ENCODE results near the gene LRRC26. TPM values are rescaled to one million over a fixed set of nuclear protein-coding genes. Genes with fewer than 3 reads are reported as not detected.

The LRRC26 gene
- total and polyA plus RNA-seq, 2 donors (not counting 3 experiments of a cell fraction or from before 2014, with no cell fraction given) = 0.08 TPM; not detected in 1

- dilution Hi-C loops (cut with MboI; ENCODE audit: extremely low pct_ligation_motif_present, low sequenced_read_pairs) (no loop called here), intact Hi-C loops (cut with micrococcal nuclease) (no loop called here)
- no peak for DNase-seq (ENCODE audit: low read depth, low spot score)
- Histone ChIP-seq H3K4me1 (ENCODE audit: control insufficient read depth, extremely low read depth, insufficient read depth, low read length) (peaks cover 17% of the 10 kb centered on the region), H3K4me3 (replicated peaks in 1 of 3; ENCODE audit: insufficient read depth in 1 of 3, low read depth in 1 of 3, low read length in 3 of 3) (no peak overlapping the region), H2AFZ (ENCODE audit: low read depth, low read length) (no peak overlapping the region), H3K4me2 (ENCODE audit: insufficient read depth, low read length) (no peak overlapping the region), H4K20me1 (replicated peaks; ENCODE audit: control insufficient read depth, extremely low read depth, insufficient read depth, low read length) (no peaks in the 10 kb centered on the region), H3K27ac (ENCODE audit: insufficient read depth, low read depth, low read length) (no peak overlapping the region), H3K9me3 (replicated peaks; ENCODE audit: control insufficient read depth, insufficient read depth, low read length) (no peaks in the 10 kb centered on the region), H3K9ac (replicated peaks; ENCODE audit: extremely low read depth, insufficient read depth, low read length) (no peak overlapping the region), H3K79me2 (ENCODE audit: control insufficient read depth, insufficient read depth, low read length) (peaks cover 24% of the 10 kb centered on the region), H3K9me1 (replicated peaks; ENCODE audit: control insufficient read depth, extremely low read depth, insufficient read depth, low read length) (no peaks in the 10 kb centered on the region), H3K27me3 (ENCODE audit: control insufficient read depth in 2 of 2, insufficient read depth in 2 of 2, low read length in 2 of 2) (no peaks in the 10 kb centered on the region), H3K36me3 (ENCODE audit: control insufficient read depth in 2 of 2, extremely low read depth in 1 of 2, insufficient read depth in 2 of 2, low read length in 2 of 2) (peaks cover 0 to 14% of the 10 kb centered on the region in 2 experiments)
- no TSS peak for BruUV-seq (replicated peaks)
- ChIA-PET CTCF (no interaction called here), POLR2A (no interaction called here)
- FAIRE-seq = no peak
- no peak for TF ChIP-seq POLR2AphosphoS5 (IDR thresholded peaks at IDR 0.05; ENCODE audit: insufficient read depth, low read depth, low read length)
- no peak for TF ChIP-seq MAX (IDR thresholded peaks at IDR 0.05; ENCODE audit: insufficient read depth, insufficient read length)
- no peak for TF ChIP-seq EZH2 (IDR thresholded peaks at IDR 0.05; ENCODE audit: borderline replicate concordance, low read depth, low read length, severe bottlenecking)
- no peak for TF ChIP-seq CTCF (IDR thresholded peaks at IDR 0.05; ENCODE audit: extremely low read depth in 1 of 2, insufficient read depth in 1 of 2, low read depth in 1 of 2, low read length in 2 of 2)
- TF ChIP-seq POLR2A (IDR thresholded peaks at IDR 0.05; ENCODE audit: low read depth, low read length) = no peak
- TF ChIP-seq JUN (IDR thresholded peaks at IDR 0.05; ENCODE audit: borderline replicate concordance, insufficient read depth, insufficient read length, low read depth) = no peak
- TF ChIP-seq FOS (IDR thresholded peaks at IDR 0.05; ENCODE audit: borderline replicate concordance, insufficient read depth, low read length) = no peak
These were observed 22.0 kb upstream of the LRRC26 start for GRCh38 chr9:137191691-137192447.

Data from endothelial cell of umbilical vein (primary cell).